Measurements from ENCODE around the gene SPATA2. TPM values are rescaled to one million over a fixed set of nuclear protein-coding genes. Genes with fewer than 3 reads are reported as not detected.

The SPATA2 gene
- total and polyA plus RNA-seq, 2 of the 8 experiments (the other 6 are each of a cell fraction or from before 2014, with no cell fraction given) = 11.0 to 13.0 TPM

- peaks cover 0 to 3% of the 10 kb centered on the region in 2 experiments for H4K20me1 ChIP-seq (replicated peaks in 1 of 2; ENCODE audit: control insufficient read depth in 1 of 2, insufficient read depth in 2 of 2, low read length in 2 of 2)
- DNase-seq (ENCODE audit: low read depth in 1 of 2, low spot score in 2 of 2) (no peak), FAIRE-seq (no peak)
- H3K4me1 ChIP-seq (replicated peaks in 1 of 4; ENCODE audit: control insufficient read depth in 3 of 4, insufficient read depth in 4 of 4, low read length in 3 of 4) = no peaks in the 10 kb centered on the region
- no peak overlapping the region for H2AFZ ChIP-seq (ENCODE audit: low read length)
- H2BK5ac ChIP-seq (ENCODE audit: low read depth, low read length) = no peak overlapping the region
- H3K79me1 ChIP-seq (ENCODE audit: low read depth, low read length) = no peaks in the 10 kb centered on the region
- H3K9ac ChIP-seq (replicated peaks in 1 of 4; ENCODE audit: extremely low read depth in 1 of 4, low read depth in 3 of 4, low read length in 3 of 4) = no peak overlapping the region
- H2BK12ac ChIP-seq (ENCODE audit: low read depth, low read length) = no peak overlapping the region
- no peak overlapping the region for H3K27ac ChIP-seq (ENCODE audit: low read depth, low read length)
- H3K14ac ChIP-seq (ENCODE audit: insufficient read length) = no peak overlapping the region
- H3K27me3 ChIP-seq (replicated peaks in 1 of 4; ENCODE audit: control insufficient read depth in 3 of 4, extremely low read depth in 1 of 4, insufficient read depth in 3 of 4, low read length in 3 of 4) = peaks cover 0 to 2% (median 0%) of the 10 kb centered on the region in 4 experiments; a peak in 1 of 7 replicates
- no peak overlapping the region for H4K91ac ChIP-seq (replicated peaks; ENCODE audit: insufficient read length, low read length)
- no peak overlapping the region for H3K4me2 ChIP-seq (ENCODE audit: insufficient read depth in 1 of 2, low read depth in 2 of 2, low read length in 2 of 2)
- H2AK5ac ChIP-seq (ENCODE audit: low read depth, low read length) = no peak overlapping the region
- no peaks in the 10 kb centered on the region for H3K79me2 ChIP-seq (ENCODE audit: control insufficient read depth in 1 of 2, insufficient read depth in 2 of 2, low read length in 2 of 2)
- no peaks in the 10 kb centered on the region for H3K36me3 ChIP-seq (ENCODE audit: control insufficient read depth in 2 of 4, insufficient read depth in 4 of 4, low read length in 3 of 4)
- H4K8ac ChIP-seq (ENCODE audit: extremely low read depth, insufficient read depth, low read length) = no peak overlapping the region
- no peak overlapping the region for H2BK15ac ChIP-seq (ENCODE audit: low read length)
- no peak overlapping the region for H2BK120ac ChIP-seq (replicated peaks; ENCODE audit: low read depth, low read length)
- TF ChIP-seq BCL11A (IDR thresholded peaks at IDR 0.05; ENCODE audit: low read depth in 2 of 2, low read length in 2 of 2) = no peak
- TF ChIP-seq TEAD4 (IDR thresholded peaks at IDR 0.05; ENCODE audit: low read depth, low read length) = no peak
- TF ChIP-seq TAF7 (optimal IDR thresholded peaks at IDR 0.05; ENCODE audit: borderline replicate concordance, low read depth, low read length) = no peak
- TF ChIP-seq KDM4A (IDR thresholded peaks at IDR 0.05; ENCODE audit: low read depth, low read length, severe bottlenecking) = no peak
- TF ChIP-seq TCF12 (IDR thresholded peaks at IDR 0.05; ENCODE audit: low read depth, low read length) = no peak
- no peak for TF ChIP-seq GABPA (IDR thresholded peaks at IDR 0.05; ENCODE audit: borderline replicate concordance, insufficient read depth, low read length)
- TF ChIP-seq RXRA (IDR thresholded peaks at IDR 0.05; ENCODE audit: insufficient read depth, low read depth, low read length) = no peak
- TF ChIP-seq SUZ12 (IDR thresholded peaks at IDR 0.05; ENCODE audit: low read length) = no peak
- TF ChIP-seq SIX5 (IDR thresholded peaks at IDR 0.05; ENCODE audit: low read depth, low read length) = no peak
- no peak for TF ChIP-seq CHD2 (IDR thresholded peaks at IDR 0.05; ENCODE audit: low read length)
- no peak for TF ChIP-seq NANOG (IDR thresholded peaks at IDR 0.05; ENCODE audit: insufficient read depth, low read depth, low read length, poor library complexity, severe bottlenecking)
- no peak for TF ChIP-seq SP4 (IDR thresholded peaks at IDR 0.05; ENCODE audit: low read length)
- no peak for TF ChIP-seq JUN (IDR thresholded peaks at IDR 0.05; ENCODE audit: low read depth, low read length)
- H3K56ac ChIP-seq (replicated peaks; ENCODE audit: insufficient read length, low read depth, low read length) = no peak overlapping the region
- CTCF ChIA-PET (ENCODE audit: partially characterized antibody) = no interaction called here
- no peak overlapping the region for H4K5ac ChIP-seq (ENCODE audit: insufficient read length, low read depth, low read length)
- no peaks in the 10 kb centered on the region for H3K23me2 ChIP-seq (ENCODE audit: low read depth, low read length)
- H2BK20ac ChIP-seq (ENCODE audit: low read length) = no peak overlapping the region
- POLR2A ChIA-PET (ENCODE audit: partially characterized antibody) = interaction anchor here (2.4 kb wide), 1 partner anchor 14 kb away, joined by 5 read pairs; no protein-coding TSS in a partner anchor
- WGBS, 2 experiments (ENCODE audit: extremely low coverage in 1 of 2, insufficient coverage in 1 of 2, insufficient read length in 1 of 2, insufficient replicate concordance in 2 of 2, low coverage in 1 of 2, low lambda C conversion rate in 2 of 2, missing lambda C conversion rate in 1 of 2) = 82% methylated on average over 5 of the region's 5 CpGs; no CpG with 5 or more reads in 1 of the 2 experiments
- no peak overlapping the region for H3K4me3 ChIP-seq (ENCODE audit: extremely low read depth in 1 of 4, insufficient read depth in 2 of 4, low read depth in 3 of 4, low read length in 4 of 4)
- H3K18ac ChIP-seq (ENCODE audit: extremely low read depth, low read length) = no peak overlapping the region
- H3K9me3 ChIP-seq (ENCODE audit: insufficient read depth in 2 of 2, low read depth in 1 of 2, low read length in 1 of 2) = no peaks in the 10 kb centered on the region
- no peak overlapping the region for H3K23ac ChIP-seq (ENCODE audit: insufficient read length)
- no peak overlapping the region for H3K4ac ChIP-seq (replicated peaks; ENCODE audit: insufficient read length, low read depth, low read length)
Observed at GRCh38 chr20:49870261-49870660, 45.1 kb downstream of the SPATA2 start.

Measured in H1 (cell line).